IMR-90 (cell line): ENCODE measurements around the gene DLG3.

Experiments
- BHLHE40 ChIP-seq: fragments of 150-350 bp; IDR thresholded peaks from 2 replicates; pipeline ENCODE4 v1.6.1; 2016; ENCODE audit warnings: mild to moderate bottlenecking, low read depth, low read length
- CHD1 ChIP-seq: IDR thresholded peaks from 2 replicates; pipeline ENCODE4 v1.6.1; 2012; ENCODE audit warnings: low read depth, low read length, improper control_type of control experiment
- CTCF ChIP-seq: conservative IDR thresholded peaks from 2 replicates; pipeline ENCODE4 v1.5.1; 2012; ENCODE audit warnings: mild to moderate bottlenecking, low read depth, low read length, improper control_type of control experiment
- FOS ChIP-seq: fragments of 150-350 bp; IDR thresholded peaks from 2 replicates; pipeline ENCODE4 v1.6.1; 2016; ENCODE audit warnings: low read depth, low read length
- MAFK ChIP-seq: IDR thresholded peaks from 2 replicates; pipeline ENCODE4 v1.6.1; 2012; ENCODE audit warnings: low read depth, low read length, improper control_type of control experiment
- MAZ ChIP-seq: IDR thresholded peaks from 2 replicates; pipeline ENCODE4 v1.6.1; 2012; ENCODE audit warnings: low read depth, mild to moderate bottlenecking, low read length, improper control_type of control experiment, moderate library complexity, borderline replicate concordance
- MXI1 ChIP-seq: IDR thresholded peaks from 2 replicates; pipeline ENCODE4 v1.6.1; 2012; ENCODE audit warnings: low read depth, mild to moderate bottlenecking, low read length, moderate library complexity, borderline replicate concordance
- POLR2A ChIP-seq: IDR thresholded peaks from 2 replicates; pipeline ENCODE4 v1.6.1; 2012; ENCODE audit warnings: mild to moderate bottlenecking, low read depth, low read length
- RAD21 ChIP-seq: IDR thresholded peaks from 2 replicates; pipeline ENCODE4 v1.6.1; 2012; ENCODE audit warnings: low read length, improper control_type of control experiment
- RCOR1 ChIP-seq: IDR thresholded peaks from 2 replicates; pipeline ENCODE4 v1.6.1; 2012; ENCODE audit warnings: mild to moderate bottlenecking, low read length, improper control_type of control experiment; ENCODE audit not compliant: insufficient replicate concordance
- RFX5 ChIP-seq: IDR thresholded peaks from 2 replicates; pipeline ENCODE4 v1.8.0; 2012; ENCODE audit warnings: low read depth, mild to moderate bottlenecking, low read length, moderate library complexity
- SMC3 ChIP-seq: fragments of 150-350 bp; IDR thresholded peaks from 2 replicates; pipeline ENCODE4 v1.6.1; 2016; ENCODE audit warnings: low read depth, mild to moderate bottlenecking, antibody characterized with exemption, low read length, moderate library complexity
- USF2 ChIP-seq: fragments of 150-350 bp; IDR thresholded peaks from 2 replicates; pipeline ENCODE4 v1.6.1; 2017; ENCODE audit warnings: mild to moderate bottlenecking, antibody characterized with exemption, low read length, low read depth

GRCh38 chrX:70468709-70469108, 24.1 kb downstream of the DLG3 start:
- TF ChIP-seq CTCF, result no peak
- no peak for TF ChIP-seq RFX5
- no peak for TF ChIP-seq POLR2A
- TF ChIP-seq MXI1, result no peak
- no peak for TF ChIP-seq FOS
- TF ChIP-seq RCOR1, result no peak
- TF ChIP-seq USF2, result no peak
- no peak for TF ChIP-seq MAFK
- TF ChIP-seq CHD1, result no peak
- TF ChIP-seq MAZ, result no peak
- no peak for TF ChIP-seq RAD21
- no peak for TF ChIP-seq SMC3
- no peak for TF ChIP-seq BHLHE40
